GM23338 (cell line): Measurements from ENCODE around the gene VGLL4. TPM values are rescaled to one million over a fixed set of nuclear protein-coding genes. Genes with fewer than 3 reads are reported as not detected.
A peak's percentile ranks its signal among the peaks of the same experiment; 100 is the strongest.

Experiments
- ATAC-seq: fragments of 200-7000 bp; cut with Tn5 transposase; 3 replicates; pipeline ENCODE4 v1.9.1; 2020
- DNase-seq: peaks from one replicate; pipeline ENCODE4 v3.0.0-alpha.2; 2015; ENCODE audit warnings: low spot score
- H2AFZ ChIP-seq: fragments of 200-600 bp; sonication (generic); 2 replicates; pipeline ENCODE4 v1.8.0; 2016; ENCODE audit warnings: antibody characterized with exemption, mild to moderate bottlenecking, moderate library complexity
- H3F3A ChIP-seq: fragments of 200-600 bp; sonication (generic); replicated peaks from 2 replicates; pipeline ENCODE4 v1.8.0; 2017; ENCODE audit warnings: antibody characterized with exemption, mixed run types, low read depth
- H3K27ac ChIP-seq: fragments of 200-600 bp; sonication (generic); 2 replicates; pipeline ENCODE4 v1.6.1; 2016; ENCODE audit warnings: low read depth
- H3K27me3 ChIP-seq: fragments of 200-600 bp; sonication (generic); 2 replicates; pipeline ENCODE4 v1.8.0; 2016; ENCODE audit warnings: mild to moderate bottlenecking, mixed run types, moderate library complexity; ENCODE audit not compliant: insufficient read depth
- H3K36me3 ChIP-seq: fragments of 200-600 bp; sonication (generic); 2 replicates; pipeline ENCODE4 v1.8.0; 2016; ENCODE audit warnings: mild to moderate bottlenecking; ENCODE audit not compliant: insufficient read depth
- H3K4me1 ChIP-seq: fragments of 200-600 bp; sonication (generic); 2 replicates; pipeline ENCODE4 v1.8.0; 2016; ENCODE audit warnings: mild to moderate bottlenecking, moderate library complexity; ENCODE audit not compliant: insufficient read depth
- H3K4me2 ChIP-seq: fragments of 200-600 bp; sonication (generic); 2 replicates; pipeline ENCODE4 v1.7.1; 2017; ENCODE audit warnings: mixed run types
- H3K4me3 ChIP-seq: fragments of 200-600 bp; sonication (generic); 2 replicates; pipeline ENCODE4 v1.6.1; 2016; ENCODE audit warnings: mixed run types
- H3K79me2 ChIP-seq: fragments of 200-600 bp; sonication (generic); replicated peaks from 2 replicates; pipeline ENCODE4 v1.8.0; 2017; ENCODE audit warnings: mild to moderate bottlenecking; ENCODE audit not compliant: insufficient read depth
- H3K9me2 ChIP-seq: fragments of 200-600 bp; sonication (generic); 2 replicates; pipeline ENCODE4 v1.8.0; 2017; ENCODE audit not compliant: insufficient read depth
- H4K20me1 ChIP-seq: fragments of 200-600 bp; sonication (generic); replicated peaks from 2 replicates; pipeline ENCODE4 v1.8.0; 2017; ENCODE audit warnings: mild to moderate bottlenecking; ENCODE audit not compliant: insufficient read depth
- H3K27ac Mint-ChIP-seq: 2 replicates; pipeline ENCODE4 v1.8.0; 2020; ENCODE audit warnings: inconsistent platforms, mild to moderate bottlenecking, moderate library complexity, mixed read lengths
- H3K27me3 Mint-ChIP-seq: 3 replicates; pipeline ENCODE4 v1.8.0; 2022; ENCODE audit warnings: low read depth, mild to moderate bottlenecking, moderate library complexity, mixed read lengths, inconsistent platforms; ENCODE audit not compliant: insufficient read depth, poor library complexity
- H3K36me3 Mint-ChIP-seq: 3 replicates; pipeline ENCODE4 v1.8.0; 2021; ENCODE audit warnings: low read depth, mild to moderate bottlenecking, inconsistent platforms, moderate library complexity, mixed read lengths
- H3K4me1 Mint-ChIP-seq: 3 replicates; pipeline ENCODE4 v1.8.0; 2020; ENCODE audit warnings: mild to moderate bottlenecking, inconsistent platforms, mixed read lengths
- H3K4me3 Mint-ChIP-seq: 3 replicates; pipeline ENCODE4 v1.8.0; 2021; ENCODE audit warnings: moderate library complexity, mild to moderate bottlenecking, inconsistent platforms, mixed read lengths
- H3K9me3 Mint-ChIP-seq: 3 replicates; pipeline ENCODE4 v1.8.0; 2020; ENCODE audit warnings: moderate library complexity, mild to moderate bottlenecking, inconsistent platforms, mixed read lengths
- CREB1 ChIP-seq: fragments of 250-450 bp; sonication (Bioruptor Pico); IDR thresholded peaks from 2 replicates; pipeline ENCODE4 v1.5.0; 2020; ENCODE audit warnings: low read depth, mild to moderate bottlenecking, moderate library complexity
- EZH2 ChIP-seq: fragments of 200-600 bp; sonication (generic); IDR thresholded peaks from one replicate; pipeline ENCODE4 v1.8.0; 2017; ENCODE audit warnings: antibody characterized with exemption, mild to moderate bottlenecking, low read depth; ENCODE audit not compliant: unreplicated experiment
- EZH2phosphoT487 ChIP-seq: fragments of 200-600 bp; sonication (generic); IDR thresholded peaks from one replicate; pipeline ENCODE4 v1.8.1; 2018; ENCODE audit warnings: antibody characterized with exemption; ENCODE audit not compliant: unreplicated experiment
- JUNB ChIP-seq: IDR thresholded peaks from one replicate; pipeline ENCODE4 v1.6.1; 2016; ENCODE audit warnings: antibody characterized with exemption; ENCODE audit not compliant: unreplicated experiment
- NANOG ChIP-seq: IDR thresholded peaks from 2 replicates; pipeline ENCODE4 v1.6.1; 2016; ENCODE audit warnings: antibody characterized with exemption, borderline replicate concordance
- POLR2AphosphoS5 ChIP-seq: IDR thresholded peaks from 2 replicates; pipeline ENCODE4 v1.6.1; 2016; ENCODE audit warnings: antibody characterized with exemption, low read depth
- STAT1 ChIP-seq: IDR thresholded peaks from one replicate; pipeline ENCODE4 v1.6.1; 2016; ENCODE audit warnings: antibody characterized with exemption; ENCODE audit not compliant: unreplicated experiment
- ZNF114 ChIP-seq: fragments of 250-450 bp; sonication (Bioruptor Pico); IDR thresholded peaks from 2 replicates; pipeline ENCODE4 v1.5.0; 2020; ENCODE audit warnings: mild to moderate bottlenecking, moderate library complexity
- ZNF331 ChIP-seq: fragments of 250-450 bp; sonication (Bioruptor Pico); IDR thresholded peaks from 2 replicates; pipeline ENCODE4 v1.5.0; 2020; ENCODE audit warnings: low read depth, mild to moderate bottlenecking, moderate library complexity
- polyA plus RNA-seq: library from polyadenylated mRNA; unstranded; fragments of >200 nt; fragmentation: Nextera tagmentation; extraction: Ambion mirVana; gene quantifications from 2 replicates; pipeline ENCODE4 v1.2.1, GENCODE V29; 2016
- total RNA-seq: library from RNA; depleted of rRNA; stranded (reverse); fragments of >200 nt; shearing (Covaris generic); gene quantifications from 2 replicates; pipeline ENCODE4 v1.2.3, GENCODE V29; 2014
- TF ChIP-seq, protein P1 (sequence below): IDR thresholded peaks from 2 replicates; pipeline ENCODE4 v1.6.1; 2016; ENCODE audit warnings: antibody characterized with exemption
- TF ChIP-seq, protein P2 (sequence below), 2 experiments: fragments of 200-600 bp in 1 of 2; sonication (generic) in 1 of 2; conservative IDR thresholded peaks; 2 replicates each; pipeline versions ENCODE4 v1.5.1 to v1.6.1; 2016 to 2017; ENCODE audit warnings: antibody characterized with exemption in 2 of 2, low read depth in 2 of 2, mild to moderate bottlenecking in 2 of 2, moderate library complexity in 1 of 2
- TF ChIP-seq, protein P3 (sequence below): IDR thresholded peaks from one replicate; pipeline ENCODE4 v1.6.1; 2018; ENCODE audit warnings: antibody characterized with exemption; ENCODE audit not compliant: unreplicated experiment
- TF ChIP-seq, protein P4 (sequence below): fragments of 250-450 bp; sonication (Bioruptor Pico); IDR thresholded peaks from 2 replicates; pipeline ENCODE4 v1.5.0; 2020; ENCODE audit warnings: mild to moderate bottlenecking, moderate library complexity

Gene VGLL4
- total and polyA plus RNA-seq, 2 experiments from 2014 or later: 20.8 to 45.9 TPM

DNA sequence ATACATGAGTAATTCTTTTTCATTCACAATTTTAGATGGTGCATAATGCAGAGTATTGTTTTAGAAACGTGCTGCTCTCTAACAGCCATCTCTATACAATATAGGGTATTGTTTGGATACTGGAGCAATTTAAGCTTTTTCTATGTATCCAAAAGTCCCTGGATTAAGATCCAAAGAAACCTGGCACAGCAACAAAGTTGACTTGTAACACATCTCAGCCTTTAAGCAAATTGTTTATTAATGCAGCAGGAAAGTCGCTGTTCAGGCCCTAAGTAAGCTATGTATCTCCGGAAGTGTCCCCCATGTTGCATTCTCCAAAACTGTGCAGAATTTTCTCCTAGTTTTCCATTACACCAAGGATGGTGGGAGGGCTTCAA, 7.3 kb downstream of the VGLL4 start:
- Histone ChIP-seq H3K4me2 (peak overlapping the region; percentile 11), H3K4me3 (no peak overlapping the region), H3K79me2 (peaks cover 100% of the 10 kb centered on the region), H3K36me3 (no peaks in the 10 kb centered on the region), H2AFZ (no peak overlapping the region), H4K20me1 (peaks cover 26% of the 10 kb centered on the region), H3F3A (no peaks in the 10 kb centered on the region), H3K4me1 (peaks cover 51% of the 10 kb centered on the region), H3K27ac (no peak overlapping the region), H3K27me3 (no peaks in the 10 kb centered on the region), H3K9me2 (no peaks in the 10 kb centered on the region)
- Mint-ChIP-seq H3K27ac (no peak overlapping the region), H3K9me3 (no peaks in the 10 kb centered on the region), H3K36me3 (no peaks in the 10 kb centered on the region), H3K4me3 (no peak overlapping the region; the same call in 2 of the 3 replicates), H3K4me1 (peaks cover 74% of the 10 kb centered on the region), H3K27me3 (peaks cover 7% of the 10 kb centered on the region)
- TF ChIP-seq POLR2AphosphoS5 (no peak), ZNF331 (CRISPR knock-in tag) (no peak), JUNB (no peak), STAT1 (no peak), EZH2 (no peak), ZNF114 (no peak), CREB1 (CRISPR knock-in tag) (no peak), NANOG (no peak), EZH2phosphoT487 (no peak)
- TF ChIP-seq, protein P1, sequence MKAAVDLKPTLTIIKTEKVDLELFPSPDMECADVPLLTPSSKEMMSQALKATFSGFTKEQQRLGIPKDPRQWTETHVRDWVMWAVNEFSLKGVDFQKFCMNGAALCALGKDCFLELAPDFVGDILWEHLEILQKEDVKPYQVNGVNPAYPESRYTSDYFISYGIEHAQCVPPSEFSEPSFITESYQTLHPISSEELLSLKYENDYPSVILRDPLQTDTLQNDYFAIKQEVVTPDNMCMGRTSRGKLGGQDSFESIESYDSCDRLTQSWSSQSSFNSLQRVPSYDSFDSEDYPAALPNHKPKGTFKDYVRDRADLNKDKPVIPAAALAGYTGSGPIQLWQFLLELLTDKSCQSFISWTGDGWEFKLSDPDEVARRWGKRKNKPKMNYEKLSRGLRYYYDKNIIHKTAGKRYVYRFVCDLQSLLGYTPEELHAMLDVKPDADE: no peak
- TF ChIP-seq, protein P2, sequence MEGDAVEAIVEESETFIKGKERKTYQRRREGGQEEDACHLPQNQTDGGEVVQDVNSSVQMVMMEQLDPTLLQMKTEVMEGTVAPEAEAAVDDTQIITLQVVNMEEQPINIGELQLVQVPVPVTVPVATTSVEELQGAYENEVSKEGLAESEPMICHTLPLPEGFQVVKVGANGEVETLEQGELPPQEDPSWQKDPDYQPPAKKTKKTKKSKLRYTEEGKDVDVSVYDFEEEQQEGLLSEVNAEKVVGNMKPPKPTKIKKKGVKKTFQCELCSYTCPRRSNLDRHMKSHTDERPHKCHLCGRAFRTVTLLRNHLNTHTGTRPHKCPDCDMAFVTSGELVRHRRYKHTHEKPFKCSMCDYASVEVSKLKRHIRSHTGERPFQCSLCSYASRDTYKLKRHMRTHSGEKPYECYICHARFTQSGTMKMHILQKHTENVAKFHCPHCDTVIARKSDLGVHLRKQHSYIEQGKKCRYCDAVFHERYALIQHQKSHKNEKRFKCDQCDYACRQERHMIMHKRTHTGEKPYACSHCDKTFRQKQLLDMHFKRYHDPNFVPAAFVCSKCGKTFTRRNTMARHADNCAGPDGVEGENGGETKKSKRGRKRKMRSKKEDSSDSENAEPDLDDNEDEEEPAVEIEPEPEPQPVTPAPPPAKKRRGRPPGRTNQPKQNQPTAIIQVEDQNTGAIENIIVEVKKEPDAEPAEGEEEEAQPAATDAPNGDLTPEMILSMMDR (conservative IDR thresholded peaks at IDR 0.05; ENCODE audit: low read depth in 2 of 2): no peak
- TF ChIP-seq, protein P3, sequence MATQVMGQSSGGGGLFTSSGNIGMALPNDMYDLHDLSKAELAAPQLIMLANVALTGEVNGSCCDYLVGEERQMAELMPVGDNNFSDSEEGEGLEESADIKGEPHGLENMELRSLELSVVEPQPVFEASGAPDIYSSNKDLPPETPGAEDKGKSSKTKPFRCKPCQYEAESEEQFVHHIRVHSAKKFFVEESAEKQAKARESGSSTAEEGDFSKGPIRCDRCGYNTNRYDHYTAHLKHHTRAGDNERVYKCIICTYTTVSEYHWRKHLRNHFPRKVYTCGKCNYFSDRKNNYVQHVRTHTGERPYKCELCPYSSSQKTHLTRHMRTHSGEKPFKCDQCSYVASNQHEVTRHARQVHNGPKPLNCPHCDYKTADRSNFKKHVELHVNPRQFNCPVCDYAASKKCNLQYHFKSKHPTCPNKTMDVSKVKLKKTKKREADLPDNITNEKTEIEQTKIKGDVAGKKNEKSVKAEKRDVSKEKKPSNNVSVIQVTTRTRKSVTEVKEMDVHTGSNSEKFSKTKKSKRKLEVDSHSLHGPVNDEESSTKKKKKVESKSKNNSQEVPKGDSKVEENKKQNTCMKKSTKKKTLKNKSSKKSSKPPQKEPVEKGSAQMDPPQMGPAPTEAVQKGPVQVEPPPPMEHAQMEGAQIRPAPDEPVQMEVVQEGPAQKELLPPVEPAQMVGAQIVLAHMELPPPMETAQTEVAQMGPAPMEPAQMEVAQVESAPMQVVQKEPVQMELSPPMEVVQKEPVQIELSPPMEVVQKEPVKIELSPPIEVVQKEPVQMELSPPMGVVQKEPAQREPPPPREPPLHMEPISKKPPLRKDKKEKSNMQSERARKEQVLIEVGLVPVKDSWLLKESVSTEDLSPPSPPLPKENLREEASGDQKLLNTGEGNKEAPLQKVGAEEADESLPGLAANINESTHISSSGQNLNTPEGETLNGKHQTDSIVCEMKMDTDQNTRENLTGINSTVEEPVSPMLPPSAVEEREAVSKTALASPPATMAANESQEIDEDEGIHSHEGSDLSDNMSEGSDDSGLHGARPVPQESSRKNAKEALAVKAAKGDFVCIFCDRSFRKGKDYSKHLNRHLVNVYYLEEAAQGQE: no peak
- TF ChIP-seq, protein P4, sequence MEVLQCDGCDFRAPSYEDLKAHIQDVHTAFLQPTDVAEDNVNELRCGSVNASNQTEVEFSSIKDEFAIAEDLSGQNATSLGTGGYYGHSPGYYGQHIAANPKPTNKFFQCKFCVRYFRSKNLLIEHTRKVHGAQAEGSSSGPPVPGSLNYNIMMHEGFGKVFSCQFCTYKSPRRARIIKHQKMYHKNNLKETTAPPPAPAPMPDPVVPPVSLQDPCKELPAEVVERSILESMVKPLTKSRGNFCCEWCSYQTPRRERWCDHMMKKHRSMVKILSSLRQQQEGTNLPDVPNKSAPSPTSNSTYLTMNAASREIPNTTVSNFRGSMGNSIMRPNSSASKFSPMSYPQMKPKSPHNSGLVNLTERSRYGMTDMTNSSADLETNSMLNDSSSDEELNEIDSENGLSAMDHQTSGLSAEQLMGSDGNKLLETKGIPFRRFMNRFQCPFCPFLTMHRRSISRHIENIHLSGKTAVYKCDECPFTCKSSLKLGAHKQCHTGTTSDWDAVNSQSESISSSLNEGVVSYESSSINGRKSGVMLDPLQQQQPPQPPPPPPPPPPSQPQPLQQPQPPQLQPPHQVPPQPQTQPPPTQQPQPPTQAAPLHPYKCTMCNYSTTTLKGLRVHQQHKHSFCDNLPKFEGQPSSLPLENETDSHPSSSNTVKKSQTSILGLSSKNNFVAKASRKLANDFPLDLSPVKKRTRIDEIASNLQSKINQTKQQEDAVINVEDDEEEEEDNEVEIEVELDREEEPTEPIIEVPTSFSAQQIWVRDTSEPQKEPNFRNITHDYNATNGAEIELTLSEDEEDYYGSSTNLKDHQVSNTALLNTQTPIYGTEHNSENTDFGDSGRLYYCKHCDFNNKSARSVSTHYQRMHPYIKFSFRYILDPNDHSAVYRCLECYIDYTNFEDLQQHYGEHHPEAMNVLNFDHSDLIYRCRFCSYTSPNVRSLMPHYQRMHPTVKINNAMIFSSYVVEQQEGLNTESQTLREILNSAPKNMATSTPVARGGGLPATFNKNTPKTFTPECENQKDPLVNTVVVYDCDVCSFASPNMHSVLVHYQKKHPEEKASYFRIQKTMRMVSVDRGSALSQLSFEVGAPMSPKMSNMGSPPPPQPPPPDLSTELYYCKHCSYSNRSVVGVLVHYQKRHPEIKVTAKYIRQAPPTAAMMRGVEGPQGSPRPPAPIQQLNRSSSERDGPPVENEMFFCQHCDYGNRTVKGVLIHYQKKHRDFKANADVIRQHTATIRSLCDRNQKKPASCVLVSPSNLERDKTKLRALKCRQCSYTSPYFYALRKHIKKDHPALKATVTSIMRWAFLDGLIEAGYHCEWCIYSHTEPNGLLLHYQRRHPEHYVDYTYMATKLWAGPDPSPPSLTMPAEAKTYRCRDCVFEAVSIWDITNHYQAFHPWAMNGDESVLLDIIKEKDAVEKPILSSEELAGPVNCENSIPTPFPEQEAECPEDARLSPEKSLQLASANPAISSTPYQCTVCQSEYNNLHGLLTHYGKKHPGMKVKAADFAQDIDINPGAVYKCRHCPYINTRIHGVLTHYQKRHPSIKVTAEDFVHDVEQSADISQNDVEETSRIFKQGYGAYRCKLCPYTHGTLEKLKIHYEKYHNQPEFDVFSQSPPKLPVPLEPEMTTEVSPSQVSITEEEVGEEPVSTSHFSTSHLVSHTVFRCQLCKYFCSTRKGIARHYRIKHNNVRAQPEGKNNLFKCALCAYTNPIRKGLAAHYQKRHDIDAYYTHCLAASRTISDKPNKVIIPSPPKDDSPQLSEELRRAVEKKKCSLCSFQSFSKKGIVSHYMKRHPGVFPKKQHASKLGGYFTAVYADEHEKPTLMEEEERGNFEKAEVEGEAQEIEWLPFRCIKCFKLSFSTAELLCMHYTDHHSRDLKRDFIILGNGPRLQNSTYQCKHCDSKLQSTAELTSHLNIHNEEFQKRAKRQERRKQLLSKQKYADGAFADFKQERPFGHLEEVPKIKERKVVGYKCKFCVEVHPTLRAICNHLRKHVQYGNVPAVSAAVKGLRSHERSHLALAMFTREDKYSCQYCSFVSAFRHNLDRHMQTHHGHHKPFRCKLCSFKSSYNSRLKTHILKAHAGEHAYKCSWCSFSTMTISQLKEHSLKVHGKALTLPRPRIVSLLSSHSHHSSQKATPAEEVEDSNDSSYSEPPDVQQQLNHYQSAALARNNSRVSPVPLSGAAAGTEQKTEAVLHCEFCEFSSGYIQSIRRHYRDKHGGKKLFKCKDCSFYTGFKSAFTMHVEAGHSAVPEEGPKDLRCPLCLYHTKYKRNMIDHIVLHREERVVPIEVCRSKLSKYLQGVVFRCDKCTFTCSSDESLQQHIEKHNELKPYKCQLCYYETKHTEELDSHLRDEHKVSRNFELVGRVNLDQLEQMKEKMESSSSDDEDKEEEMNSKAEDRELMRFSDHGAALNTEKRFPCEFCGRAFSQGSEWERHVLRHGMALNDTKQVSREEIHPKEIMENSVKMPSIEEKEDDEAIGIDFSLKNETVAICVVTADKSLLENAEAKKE (CRISPR knock-in tag): no peak
- ATAC-seq (no peak), DNase-seq (no peak)
